ENCODE measurements around the gene PAM.

DNA sequence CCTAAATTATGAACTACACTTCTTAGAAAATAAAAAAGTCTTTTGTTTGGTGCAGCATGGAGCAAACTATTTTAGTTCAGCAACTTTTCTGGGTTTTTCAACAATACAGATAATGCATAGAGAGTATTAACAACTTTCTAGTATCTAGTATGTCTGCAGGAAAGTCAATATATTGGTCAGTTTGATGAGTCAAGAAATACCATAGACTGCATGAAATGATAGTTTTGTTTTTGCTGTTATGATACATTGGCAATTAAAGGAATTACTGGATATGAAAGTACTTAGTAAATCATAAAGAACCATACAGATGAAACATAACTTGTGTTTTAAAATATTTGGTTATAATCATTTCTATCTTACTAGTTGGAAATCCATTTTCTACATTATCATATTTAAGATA is 191.3 kb downstream of the PAM start:
- TF ChIP-seq, protein P1, sequence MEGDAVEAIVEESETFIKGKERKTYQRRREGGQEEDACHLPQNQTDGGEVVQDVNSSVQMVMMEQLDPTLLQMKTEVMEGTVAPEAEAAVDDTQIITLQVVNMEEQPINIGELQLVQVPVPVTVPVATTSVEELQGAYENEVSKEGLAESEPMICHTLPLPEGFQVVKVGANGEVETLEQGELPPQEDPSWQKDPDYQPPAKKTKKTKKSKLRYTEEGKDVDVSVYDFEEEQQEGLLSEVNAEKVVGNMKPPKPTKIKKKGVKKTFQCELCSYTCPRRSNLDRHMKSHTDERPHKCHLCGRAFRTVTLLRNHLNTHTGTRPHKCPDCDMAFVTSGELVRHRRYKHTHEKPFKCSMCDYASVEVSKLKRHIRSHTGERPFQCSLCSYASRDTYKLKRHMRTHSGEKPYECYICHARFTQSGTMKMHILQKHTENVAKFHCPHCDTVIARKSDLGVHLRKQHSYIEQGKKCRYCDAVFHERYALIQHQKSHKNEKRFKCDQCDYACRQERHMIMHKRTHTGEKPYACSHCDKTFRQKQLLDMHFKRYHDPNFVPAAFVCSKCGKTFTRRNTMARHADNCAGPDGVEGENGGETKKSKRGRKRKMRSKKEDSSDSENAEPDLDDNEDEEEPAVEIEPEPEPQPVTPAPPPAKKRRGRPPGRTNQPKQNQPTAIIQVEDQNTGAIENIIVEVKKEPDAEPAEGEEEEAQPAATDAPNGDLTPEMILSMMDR (IDR thresholded peaks at IDR 0.05; ENCODE audit: low read depth, low read length, missing input control), result no peak
- TF ChIP-seq, protein P2, sequence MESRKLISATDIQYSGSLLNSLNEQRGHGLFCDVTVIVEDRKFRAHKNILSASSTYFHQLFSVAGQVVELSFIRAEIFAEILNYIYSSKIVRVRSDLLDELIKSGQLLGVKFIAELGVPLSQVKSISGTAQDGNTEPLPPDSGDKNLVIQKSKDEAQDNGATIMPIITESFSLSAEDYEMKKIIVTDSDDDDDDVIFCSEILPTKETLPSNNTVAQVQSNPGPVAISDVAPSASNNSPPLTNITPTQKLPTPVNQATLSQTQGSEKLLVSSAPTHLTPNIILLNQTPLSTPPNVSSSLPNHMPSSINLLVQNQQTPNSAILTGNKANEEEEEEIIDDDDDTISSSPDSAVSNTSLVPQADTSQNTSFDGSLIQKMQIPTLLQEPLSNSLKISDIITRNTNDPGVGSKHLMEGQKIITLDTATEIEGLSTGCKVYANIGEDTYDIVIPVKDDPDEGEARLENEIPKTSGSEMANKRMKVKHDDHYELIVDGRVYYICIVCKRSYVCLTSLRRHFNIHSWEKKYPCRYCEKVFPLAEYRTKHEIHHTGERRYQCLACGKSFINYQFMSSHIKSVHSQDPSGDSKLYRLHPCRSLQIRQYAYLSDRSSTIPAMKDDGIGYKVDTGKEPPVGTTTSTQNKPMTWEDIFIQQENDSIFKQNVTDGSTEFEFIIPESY (IDR thresholded peaks at IDR 0.05), result no peak
- TF ChIP-seq, protein P3, sequence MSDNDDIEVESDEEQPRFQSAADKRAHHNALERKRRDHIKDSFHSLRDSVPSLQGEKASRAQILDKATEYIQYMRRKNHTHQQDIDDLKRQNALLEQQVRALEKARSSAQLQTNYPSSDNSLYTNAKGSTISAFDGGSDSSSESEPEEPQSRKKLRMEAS (IDR thresholded peaks at IDR 0.05), result no peak
- no peak for TF ChIP-seq TAF1 (conservative IDR thresholded peaks at IDR 0.05)
- TF ChIP-seq, protein P4, sequence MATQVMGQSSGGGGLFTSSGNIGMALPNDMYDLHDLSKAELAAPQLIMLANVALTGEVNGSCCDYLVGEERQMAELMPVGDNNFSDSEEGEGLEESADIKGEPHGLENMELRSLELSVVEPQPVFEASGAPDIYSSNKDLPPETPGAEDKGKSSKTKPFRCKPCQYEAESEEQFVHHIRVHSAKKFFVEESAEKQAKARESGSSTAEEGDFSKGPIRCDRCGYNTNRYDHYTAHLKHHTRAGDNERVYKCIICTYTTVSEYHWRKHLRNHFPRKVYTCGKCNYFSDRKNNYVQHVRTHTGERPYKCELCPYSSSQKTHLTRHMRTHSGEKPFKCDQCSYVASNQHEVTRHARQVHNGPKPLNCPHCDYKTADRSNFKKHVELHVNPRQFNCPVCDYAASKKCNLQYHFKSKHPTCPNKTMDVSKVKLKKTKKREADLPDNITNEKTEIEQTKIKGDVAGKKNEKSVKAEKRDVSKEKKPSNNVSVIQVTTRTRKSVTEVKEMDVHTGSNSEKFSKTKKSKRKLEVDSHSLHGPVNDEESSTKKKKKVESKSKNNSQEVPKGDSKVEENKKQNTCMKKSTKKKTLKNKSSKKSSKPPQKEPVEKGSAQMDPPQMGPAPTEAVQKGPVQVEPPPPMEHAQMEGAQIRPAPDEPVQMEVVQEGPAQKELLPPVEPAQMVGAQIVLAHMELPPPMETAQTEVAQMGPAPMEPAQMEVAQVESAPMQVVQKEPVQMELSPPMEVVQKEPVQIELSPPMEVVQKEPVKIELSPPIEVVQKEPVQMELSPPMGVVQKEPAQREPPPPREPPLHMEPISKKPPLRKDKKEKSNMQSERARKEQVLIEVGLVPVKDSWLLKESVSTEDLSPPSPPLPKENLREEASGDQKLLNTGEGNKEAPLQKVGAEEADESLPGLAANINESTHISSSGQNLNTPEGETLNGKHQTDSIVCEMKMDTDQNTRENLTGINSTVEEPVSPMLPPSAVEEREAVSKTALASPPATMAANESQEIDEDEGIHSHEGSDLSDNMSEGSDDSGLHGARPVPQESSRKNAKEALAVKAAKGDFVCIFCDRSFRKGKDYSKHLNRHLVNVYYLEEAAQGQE (IDR thresholded peaks at IDR 0.05), result no peak
- TF ChIP-seq HNF4A (conservative IDR thresholded peaks at IDR 0.05), result no peak
- no peak for TF ChIP-seq GABPA (IDR thresholded peaks at IDR 0.05 in 1 of 2, conservative IDR thresholded peaks at IDR 0.05 in 1 of 2)
- TF ChIP-seq YY1 (IDR thresholded peaks at IDR 0.05), result no peak
- TF ChIP-seq, protein P5, sequence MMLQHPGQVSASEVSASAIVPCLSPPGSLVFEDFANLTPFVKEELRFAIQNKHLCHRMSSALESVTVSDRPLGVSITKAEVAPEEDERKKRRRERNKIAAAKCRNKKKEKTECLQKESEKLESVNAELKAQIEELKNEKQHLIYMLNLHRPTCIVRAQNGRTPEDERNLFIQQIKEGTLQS (IDR thresholded peaks at IDR 0.05), result no peak
- no peak for TF ChIP-seq FOXA1 (IDR thresholded peaks at IDR 0.05)
